Glutamatergic neuron (in vitro differentiated cells): ENCODE results near the gene KRT37. TPM values are rescaled to one million over a fixed set of nuclear protein-coding genes. Genes with fewer than 3 reads are reported as not detected.
"Not testable (repeated sequence)": the region's sequence is repeated elsewhere in the genome, so short reads cannot be mapped to it uniquely, and the experiment has no call there.

Experiments used
- DNase-seq: peaks from one replicate; pipeline ENCODE4 v3.0.0; 2022
- H3K27ac Mint-ChIP-seq: one replicate; pipeline ENCODE4 v1.8.0; 2020; ENCODE audit warnings: mild to moderate bottlenecking, mixed read lengths, inconsistent platforms; ENCODE audit not compliant: unreplicated experiment
- H3K27me3 Mint-ChIP-seq: one replicate; pipeline ENCODE4 v1.8.0; 2020; ENCODE audit warnings: mild to moderate bottlenecking, moderate library complexity, mixed read lengths, inconsistent platforms; ENCODE audit not compliant: unreplicated experiment
- H3K36me3 Mint-ChIP-seq: one replicate; pipeline ENCODE4 v1.8.0; 2020; ENCODE audit warnings: mild to moderate bottlenecking, mixed read lengths, inconsistent platforms; ENCODE audit not compliant: unreplicated experiment
- H3K4me1 Mint-ChIP-seq: one replicate; pipeline ENCODE4 v1.8.0; 2020; ENCODE audit warnings: mild to moderate bottlenecking, low read depth, mixed read lengths, inconsistent platforms; ENCODE audit not compliant: unreplicated experiment
- H3K4me3 Mint-ChIP-seq: one replicate; pipeline ENCODE4 v1.8.0; 2020; ENCODE audit warnings: mild to moderate bottlenecking, mixed read lengths, inconsistent platforms; ENCODE audit not compliant: unreplicated experiment
- H3K9me3 Mint-ChIP-seq: one replicate; pipeline ENCODE4 v1.8.0; 2020; ENCODE audit warnings: mild to moderate bottlenecking, moderate library complexity, mixed read lengths, inconsistent platforms; ENCODE audit not compliant: unreplicated experiment
- CTCF ChIP-seq: fragments of 200-600 bp; sonication (generic); IDR thresholded peaks from one replicate; pipeline ENCODE4 v1.5.0; 2021; ENCODE audit not compliant: partially characterized antibody, unreplicated experiment
- total RNA-seq: library from RNA; stranded (reverse); fragmentation: NEBNext Ultra II Directional; extraction: Animal tissue kit (Norgen Biotek cat#: 25700); gene quantifications from one replicate; pipeline ENCODE4 v1.2.1, GENCODE V29; 2021; ENCODE audit not compliant: unreplicated experiment

KRT37 gene
- total RNA-seq, 1 donor from 2014 or later, result not detected

GRCh38 chr17:41395611-41396010 lies 28.8 kb downstream of the KRT37 start:
- H3K27me3 Mint-ChIP-seq, result peaks cover 5% of the 10 kb centered on the region
- no peak for DNase-seq
- peaks cover 1% of the 10 kb centered on the region for H3K4me1 Mint-ChIP-seq

GRCh38 chr17:41395044-41395443 lies 29.3 kb downstream of the KRT37 start:
- not testable (repeated sequence) for H3K4me3 Mint-ChIP-seq, H3K27me3 Mint-ChIP-seq, DNase-seq, H3K36me3 Mint-ChIP-seq, H3K9me3 Mint-ChIP-seq, H3K27ac Mint-ChIP-seq, H3K4me1 Mint-ChIP-seq

More at GRCh38 chr17:41395611-41396010, 28.8 kb downstream of the KRT37 start:
- H3K9me3 Mint-ChIP-seq, result peaks cover 4% of the 10 kb centered on the region
- H3K27ac Mint-ChIP-seq, result no peak overlapping the region
- TF ChIP-seq CTCF, result no peak
- no peaks in the 10 kb centered on the region for H3K36me3 Mint-ChIP-seq
- H3K4me3 Mint-ChIP-seq, result no peak overlapping the region

- Mint-ChIP-seq H3K4me3 (no peak overlapping the region), H3K27ac (no peak overlapping the region), H3K4me1 (no peaks in the 10 kb centered on the region), H3K27me3 (peaks cover 5% of the 10 kb centered on the region), H3K36me3 (no peaks in the 10 kb centered on the region), H3K9me3 (peaks cover 4% of the 10 kb centered on the region)
- no peak for DNase-seq
- no peak for TF ChIP-seq CTCF
Measured at GRCh38 chr17:41394254-41394996, 30.0 kb downstream of the KRT37 start.

- H3K27ac Mint-ChIP-seq, result no peak overlapping the region
- no peaks in the 10 kb centered on the region for H3K36me3 Mint-ChIP-seq
- DNase-seq, result no peak
- H3K4me1 Mint-ChIP-seq, result no peaks in the 10 kb centered on the region
- H3K4me3 Mint-ChIP-seq, result no peak overlapping the region
- H3K9me3 Mint-ChIP-seq, result peaks cover 4% of the 10 kb centered on the region
- H3K27me3 Mint-ChIP-seq, result peaks cover 5% of the 10 kb centered on the region
- TF ChIP-seq CTCF, result no peak
Measured at GRCh38 chr17:41393826-41394225, 30.6 kb downstream of the KRT37 start.

- no peak overlapping the region for H3K4me3 Mint-ChIP-seq
Measured at GRCh38 chr17:41393294-41393693, 31.1 kb downstream of the KRT37 start.

More at GRCh38 chr17:41393294-41393693, 31.1 kb downstream of the KRT37 start:
- peaks cover 4% of the 10 kb centered on the region for H3K9me3 Mint-ChIP-seq
- DNase-seq, result no peak
- H3K36me3 Mint-ChIP-seq, result no peaks in the 10 kb centered on the region
- H3K27ac Mint-ChIP-seq, result no peak overlapping the region
- no peaks in the 10 kb centered on the region for H3K4me1 Mint-ChIP-seq
- no peak for TF ChIP-seq CTCF
- peaks cover 5% of the 10 kb centered on the region for H3K27me3 Mint-ChIP-seq
